Endothelial cell (in vitro differentiated cells): ENCODE results near the gene CP. TPM values are rescaled to one million over a fixed set of nuclear protein-coding genes. Genes with fewer than 3 reads are reported as not detected.

Experiments used
- DNase-seq: peaks from one replicate; pipeline ENCODE4 v3.0.0; 2021; ENCODE audit warnings: low spot score
- H3K27ac Mint-ChIP-seq: one replicate; pipeline ENCODE4 v1.8.0; 2021; ENCODE audit warnings: mixed read lengths, inconsistent platforms; ENCODE audit not compliant: unreplicated experiment
- H3K27me3 Mint-ChIP-seq: one replicate; pipeline ENCODE4 v1.8.0; 2021; ENCODE audit warnings: mild to moderate bottlenecking, moderate library complexity, mixed read lengths, inconsistent platforms; ENCODE audit not compliant: unreplicated experiment
- H3K36me3 Mint-ChIP-seq: one replicate; pipeline ENCODE4 v1.8.0; 2021; ENCODE audit warnings: mild to moderate bottlenecking, low read depth, mixed read lengths, inconsistent platforms; ENCODE audit not compliant: unreplicated experiment
- H3K4me1 Mint-ChIP-seq: one replicate; pipeline ENCODE4 v1.8.0; 2021; ENCODE audit warnings: mild to moderate bottlenecking, mixed read lengths, inconsistent platforms; ENCODE audit not compliant: unreplicated experiment
- H3K4me3 Mint-ChIP-seq: one replicate; pipeline ENCODE4 v1.8.0; 2021; ENCODE audit warnings: mild to moderate bottlenecking, mixed read lengths, inconsistent platforms; ENCODE audit not compliant: unreplicated experiment
- H3K9me3 Mint-ChIP-seq: one replicate; pipeline ENCODE4 v1.8.0; 2021; ENCODE audit warnings: mixed read lengths, inconsistent platforms; ENCODE audit not compliant: unreplicated experiment
- total RNA-seq: library from RNA; stranded (reverse); fragmentation: NEBNext Ultra II Directional; extraction: Animal tissue kit (Norgen Biotek cat#: 25700); gene quantifications from one replicate; pipeline ENCODE4 v1.2.1, GENCODE V29; 2021; ENCODE audit not compliant: unreplicated experiment
- TF ChIP-seq, protein P1 (sequence below): fragments of 200-600 bp; sonication (generic); IDR thresholded peaks from one replicate; pipeline ENCODE4 v1.5.0; 2021; ENCODE audit warnings: antibody characterized with exemption; ENCODE audit not compliant: unreplicated experiment

The CP gene
- total RNA-seq, 1 donor from 2014 or later = 0.44 TPM

DNA sequence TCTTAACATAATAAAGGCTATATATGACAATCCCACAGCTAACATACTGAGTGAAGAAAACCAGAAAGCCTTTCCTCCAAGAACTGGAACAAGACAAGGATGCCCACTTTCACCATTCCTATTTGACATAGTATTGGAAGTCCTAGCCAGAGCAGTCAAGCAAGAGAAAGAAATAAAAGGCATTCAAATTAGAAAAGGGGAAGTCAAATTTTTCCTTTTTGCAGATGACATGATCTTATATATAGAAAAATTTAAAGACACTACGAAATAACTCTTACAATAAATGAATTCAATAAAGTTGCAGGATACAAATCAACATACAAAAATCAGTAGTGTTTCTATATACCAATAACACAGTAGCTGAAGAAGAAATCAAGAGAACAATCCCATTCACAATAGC lies 42.2 kb upstream of the CP start:
- H3K9me3 Mint-ChIP-seq = no peaks in the 10 kb centered on the region
- H3K4me1 Mint-ChIP-seq = peaks cover 16% of the 10 kb centered on the region
- H3K4me3 Mint-ChIP-seq = no peak overlapping the region
- no peak for DNase-seq
- H3K27me3 Mint-ChIP-seq = peaks cover 7% of the 10 kb centered on the region
- H3K36me3 Mint-ChIP-seq = no peaks in the 10 kb centered on the region
- H3K27ac Mint-ChIP-seq = no peak overlapping the region
- TF ChIP-seq, protein P1, sequence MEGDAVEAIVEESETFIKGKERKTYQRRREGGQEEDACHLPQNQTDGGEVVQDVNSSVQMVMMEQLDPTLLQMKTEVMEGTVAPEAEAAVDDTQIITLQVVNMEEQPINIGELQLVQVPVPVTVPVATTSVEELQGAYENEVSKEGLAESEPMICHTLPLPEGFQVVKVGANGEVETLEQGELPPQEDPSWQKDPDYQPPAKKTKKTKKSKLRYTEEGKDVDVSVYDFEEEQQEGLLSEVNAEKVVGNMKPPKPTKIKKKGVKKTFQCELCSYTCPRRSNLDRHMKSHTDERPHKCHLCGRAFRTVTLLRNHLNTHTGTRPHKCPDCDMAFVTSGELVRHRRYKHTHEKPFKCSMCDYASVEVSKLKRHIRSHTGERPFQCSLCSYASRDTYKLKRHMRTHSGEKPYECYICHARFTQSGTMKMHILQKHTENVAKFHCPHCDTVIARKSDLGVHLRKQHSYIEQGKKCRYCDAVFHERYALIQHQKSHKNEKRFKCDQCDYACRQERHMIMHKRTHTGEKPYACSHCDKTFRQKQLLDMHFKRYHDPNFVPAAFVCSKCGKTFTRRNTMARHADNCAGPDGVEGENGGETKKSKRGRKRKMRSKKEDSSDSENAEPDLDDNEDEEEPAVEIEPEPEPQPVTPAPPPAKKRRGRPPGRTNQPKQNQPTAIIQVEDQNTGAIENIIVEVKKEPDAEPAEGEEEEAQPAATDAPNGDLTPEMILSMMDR = no peak

- H3K36me3 Mint-ChIP-seq = no peaks in the 10 kb centered on the region
- H3K27me3 Mint-ChIP-seq = peaks cover 6% of the 10 kb centered on the region
Measured at GRCh38 chr3:149258714-149259113, 37.1 kb upstream of the CP start.

GRCh38 chr3:149258298-149258697 lies 36.7 kb upstream of the CP start:
- Mint-ChIP-seq H3K4me1 (peaks cover 28% of the 10 kb centered on the region), H3K36me3 (no peaks in the 10 kb centered on the region), H3K27me3 (peaks cover 6% of the 10 kb centered on the region), H3K27ac (peak overlapping the region; percentile 87), H3K4me3 (no peak overlapping the region), H3K9me3 (no peaks in the 10 kb centered on the region)
- TF ChIP-seq, protein P1 = no peak
- DNase-seq = peak; percentile 26

More at GRCh38 chr3:149258714-149259113, 37.1 kb upstream of the CP start:
- TF ChIP-seq, protein P1 = no peak
- peaks cover 28% of the 10 kb centered on the region for H3K4me1 Mint-ChIP-seq
- H3K4me3 Mint-ChIP-seq = no peak overlapping the region
- DNase-seq = no peak
- peak overlapping the region; percentile 87 for H3K27ac Mint-ChIP-seq
- no peaks in the 10 kb centered on the region for H3K9me3 Mint-ChIP-seq

DNA sequence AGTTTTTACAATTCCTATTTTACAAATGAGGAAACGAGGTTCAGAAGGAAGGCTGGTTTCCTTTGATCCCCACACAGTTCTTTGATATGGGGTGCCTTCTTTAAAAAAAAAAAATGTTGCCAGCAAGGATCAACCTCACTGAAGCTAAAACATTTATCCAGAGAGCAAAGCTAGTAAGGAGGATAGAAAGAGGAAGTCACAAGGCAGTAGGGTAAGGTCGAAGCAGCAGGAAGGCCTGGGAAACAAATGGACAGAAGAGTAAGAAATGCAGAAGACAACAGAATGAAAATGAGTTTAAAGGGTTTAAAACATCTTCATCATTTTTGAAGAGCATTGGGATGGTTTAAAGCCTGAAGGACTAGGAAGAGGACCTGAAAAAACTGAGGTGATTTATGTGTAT lies 30.6 kb upstream of the CP start:
- H3K27me3 Mint-ChIP-seq = no peaks in the 10 kb centered on the region
- no peaks in the 10 kb centered on the region for H3K36me3 Mint-ChIP-seq
- H3K4me1 Mint-ChIP-seq = peaks cover 41% of the 10 kb centered on the region
- H3K4me3 Mint-ChIP-seq = no peak overlapping the region
- DNase-seq = no peak
- H3K9me3 Mint-ChIP-seq = no peaks in the 10 kb centered on the region
- H3K27ac Mint-ChIP-seq = no peak overlapping the region
- TF ChIP-seq, protein P1 = no peak

DNA sequence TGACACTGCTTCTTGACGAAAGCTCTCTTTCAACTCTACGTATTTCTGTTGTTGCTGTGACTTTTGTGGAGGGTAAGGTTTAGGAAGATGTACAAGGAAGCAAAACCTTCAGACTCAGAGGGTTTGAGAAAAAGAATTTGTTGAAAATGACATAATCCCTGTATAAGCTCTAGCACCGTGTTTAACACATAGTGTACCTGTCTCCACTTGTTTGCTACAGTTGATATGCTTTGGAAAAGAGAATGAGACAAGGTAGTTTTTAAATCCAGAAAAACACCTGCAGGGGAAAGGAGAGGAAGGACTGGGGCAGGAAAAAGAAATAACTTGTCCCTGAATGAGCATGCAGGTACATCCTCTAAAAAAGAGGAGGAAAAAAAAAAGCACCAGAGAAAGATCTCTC lies 29.6 kb upstream of the CP start:
- Mint-ChIP-seq H3K9me3 (no peaks in the 10 kb centered on the region), H3K36me3 (no peaks in the 10 kb centered on the region), H3K4me3 (no peak overlapping the region), H3K27me3 (no peaks in the 10 kb centered on the region), H3K27ac (no peak overlapping the region), H3K4me1 (peaks cover 40% of the 10 kb centered on the region)
- TF ChIP-seq, protein P1 = no peak
- DNase-seq = no peak
